SK-N-SH (cell line): ENCODE results near the gene GLYR1. TPM values are rescaled to one million over a fixed set of nuclear protein-coding genes. Genes with fewer than 3 reads are reported as not detected.

Source experiments
- CTCF ChIA-PET: fragments of 300-600, 350-600 bp; formaldehyde crosslinking; extraction: SDS; loops from one replicate; lab custom pipeline; 2021; lab: Yijun Ruan, JAX
- POLR2A ChIA-PET: fragments of 350-600 bp; sonication (Branson Sonifier 250); formaldehyde crosslinking; extraction: SDS; loops from one replicate; lab custom pipeline; 2020; ENCODE audit warnings: antibody characterized with exemption, inconsistent platforms; lab: Yijun Ruan, JAX
- DNase-seq: peaks from one replicate; pipeline ENCODE4 v3.0.0; 2012
- H2AFZ ChIP-seq: fragments of 200-600 bp; sonication (generic); 2 replicates; pipeline ENCODE4 v1.8.1; 2016; ENCODE audit warnings: antibody characterized with exemption, mild to moderate bottlenecking, low read depth
- H3F3A ChIP-seq: fragments of 200-600 bp; sonication (generic); replicated peaks from 2 replicates; pipeline ENCODE3; 2016; ENCODE audit warnings: antibody characterized with exemption, mild to moderate bottlenecking; ENCODE audit not compliant: insufficient read depth
- H3K27ac ChIP-seq, 2 experiments: fragments of 200-500 bp in 1 of 2; fragments of 200-600 bp in 1 of 2; sonication (Bioruptor generic) in 1 of 2; sonication (generic), shearing (Covaris generic) in 1 of 2; 2 replicates each; pipeline versions ENCODE4 v1.5.1 to v1.6.1; 2014 to 2016; ENCODE audit warnings: low read depth in 2 of 2, inconsistent platforms in 1 of 2, low read length in 1 of 2, mild to moderate bottlenecking in 1 of 2, mixed read lengths in 1 of 2
- H3K27me3 ChIP-seq: fragments of 200-600 bp; sonication (generic), shearing (Covaris generic); 2 replicates; pipeline ENCODE4 v1.6.1; 2016; ENCODE audit warnings: mixed run types; ENCODE audit not compliant: insufficient read depth
- H3K36me3 ChIP-seq, 2 experiments: fragments of 200-500 bp in 1 of 2; fragments of 200-600 bp in 1 of 2; sonication (Bioruptor generic) in 1 of 2; sonication (generic) in 1 of 2; replicated peaks in 1 of 2; 2 replicates each; pipeline versions ENCODE3 to v1.5.1; 2014 to 2016; ENCODE audit warnings: low read length in 1 of 2, mild to moderate bottlenecking in 1 of 2; ENCODE audit not compliant: insufficient read depth in 2 of 2, control insufficient read depth in 1 of 2
- H3K4me1 ChIP-seq, 2 experiments: fragments of 200-500 bp in 1 of 2; fragments of 200-600 bp in 1 of 2; sonication (Bioruptor generic) in 1 of 2; sonication (generic), shearing (Covaris generic) in 1 of 2; 2 replicates each; pipeline versions ENCODE4 v1.5.1 to v1.6.1; 2014 to 2016; ENCODE audit warnings: low read depth in 1 of 2, low read length in 1 of 2, mixed run types in 1 of 2; ENCODE audit not compliant: insufficient read depth in 2 of 2, control insufficient read depth in 1 of 2
- H3K4me2 ChIP-seq: fragments of 200-600 bp; sonication (generic), shearing (Covaris generic); 2 replicates; pipeline ENCODE4 v1.6.1; 2017; ENCODE audit warnings: mixed run types
- H3K4me3 ChIP-seq, 2 experiments: fragments of 200-500 bp in 1 of 2; fragments of 200-600 bp in 1 of 2; sonication (Bioruptor generic) in 1 of 2; sonication (generic), shearing (Covaris generic) in 1 of 2; 2 replicates each; pipeline versions ENCODE4 v1.5.1 to v1.8.1; 2014 to 2016; ENCODE audit warnings: low read depth in 2 of 2, inconsistent platforms in 1 of 2, low read length in 1 of 2, mild to moderate bottlenecking in 1 of 2, mixed read lengths in 1 of 2, moderate library complexity in 1 of 2
- H3K79me2 ChIP-seq: fragments of 200-600 bp; sonication (generic); 2 replicates; pipeline ENCODE4 v1.8.1; 2017; ENCODE audit warnings: mild to moderate bottlenecking; ENCODE audit not compliant: insufficient read depth
- H3K9ac ChIP-seq: fragments of 200-600 bp; sonication (generic); 2 replicates; pipeline ENCODE4 v1.6.1; 2017; ENCODE audit warnings: mixed run types
- H3K9me2 ChIP-seq: fragments of 200-600 bp; sonication (generic); 2 replicates; pipeline ENCODE4 v1.6.1; 2017; ENCODE audit warnings: mixed run types
- H3K9me3 ChIP-seq: fragments of 200-600 bp; sonication (generic); 2 replicates; pipeline ENCODE4 v1.6.1; 2017; ENCODE audit warnings: mixed run types, mild to moderate bottlenecking, moderate library complexity
- H4K20me1 ChIP-seq: fragments of 200-600 bp; sonication (generic); 2 replicates; pipeline ENCODE4 v1.6.1; 2017; ENCODE audit warnings: mild to moderate bottlenecking, mixed run types; ENCODE audit not compliant: insufficient read depth
- CTCF ChIP-seq: fragments of 200-600 bp; sonication (generic); IDR thresholded peaks from 2 replicates; pipeline ENCODE4 v1.6.1; 2017; ENCODE audit warnings: antibody characterized with exemption, mild to moderate bottlenecking, moderate library complexity
- EP300 ChIP-seq, 2 experiments: IDR thresholded peaks; 2 replicates each; pipeline versions ENCODE4 v1.4.0 to v1.6.1; 2012; ENCODE audit warnings: borderline replicate concordance in 1 of 2, low read depth in 1 of 2, low read length in 1 of 2
- FOXM1 ChIP-seq: IDR thresholded peaks from 2 replicates; pipeline ENCODE4 v1.4.0; 2012; ENCODE audit warnings: low read depth, mild to moderate bottlenecking
- GABPA ChIP-seq: IDR thresholded peaks from 2 replicates; pipeline ENCODE4 v1.4.0; 2012; ENCODE audit warnings: low read depth, mild to moderate bottlenecking
- JUND ChIP-seq: IDR thresholded peaks from 2 replicates; pipeline ENCODE4 v1.4.0; 2012
- MAX ChIP-seq: IDR thresholded peaks from 2 replicates; pipeline ENCODE4 v1.4.0; 2012; ENCODE audit warnings: low read depth
- REST ChIP-seq: IDR thresholded peaks from 2 replicates; pipeline ENCODE4 v1.6.1; 2012; ENCODE audit warnings: mild to moderate bottlenecking, low read depth, low read length, moderate library complexity
- WGBS: methylation state at CpG from one replicate; pipeline ENCODE4 v1.1.6; 2017; ENCODE audit warnings: low lambda C conversion rate; 5-methylcytosine and 5-hydroxymethylcytosine counted together
- polyA plus RNA-seq, 3 experiments: library from polyadenylated mRNA; depleted of rRNA; stranded (reverse); fragments of >200 nt; gene quantifications; 2 replicates each; pipeline ENCODE4 v1.2.3, GENCODE V29; 2012
- TF ChIP-seq, protein P1 (sequence below): IDR thresholded peaks from 2 replicates; pipeline ENCODE4 v1.4.0; 2012; ENCODE audit warnings: low read depth, borderline replicate concordance
- TF ChIP-seq, protein P2 (sequence below): IDR thresholded peaks from 2 replicates; pipeline ENCODE4; 2012

Gene GLYR1
- polyA plus RNA-seq, 1 of the 3 experiments (the other 2 are of a cell fraction) = 40.1 TPM

- Histone ChIP-seq H3K27me3 (no peaks in the 10 kb centered on the region), H3K9me3 (no peaks in the 10 kb centered on the region), H3K4me2 (no peak overlapping the region), H2AFZ (no peak overlapping the region), H3F3A (no peaks in the 10 kb centered on the region), H3K79me2 (peaks cover 67% of the 10 kb centered on the region), H3K9me2 (no peaks in the 10 kb centered on the region)
- ChIA-PET POLR2A (no interaction called here), CTCF (interaction anchor here (1.1 kb wide), 1 partner anchor 9 kb away, joined by 6 read pairs; no protein-coding TSS in a partner anchor)
- 94% methylated on average over 16 of the region's 17 CpGs for WGBS
- TF ChIP-seq, protein P1, sequence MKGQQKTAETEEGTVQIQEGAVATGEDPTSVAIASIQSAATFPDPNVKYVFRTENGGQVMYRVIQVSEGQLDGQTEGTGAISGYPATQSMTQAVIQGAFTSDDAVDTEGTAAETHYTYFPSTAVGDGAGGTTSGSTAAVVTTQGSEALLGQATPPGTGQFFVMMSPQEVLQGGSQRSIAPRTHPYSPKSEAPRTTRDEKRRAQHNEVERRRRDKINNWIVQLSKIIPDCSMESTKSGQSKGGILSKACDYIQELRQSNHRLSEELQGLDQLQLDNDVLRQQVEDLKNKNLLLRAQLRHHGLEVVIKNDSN = no peak
- TF ChIP-seq EP300 (IDR thresholded peaks at IDR 0.05; ENCODE audit: borderline replicate concordance in 1 of 2, low read depth in 1 of 2, low read length in 1 of 2) (no peak), GABPA (no peak), MAX (no peak), REST (no peak), FOXM1 (no peak), JUND (no peak), CTCF (no peak)
- TF ChIP-seq, protein P2, sequence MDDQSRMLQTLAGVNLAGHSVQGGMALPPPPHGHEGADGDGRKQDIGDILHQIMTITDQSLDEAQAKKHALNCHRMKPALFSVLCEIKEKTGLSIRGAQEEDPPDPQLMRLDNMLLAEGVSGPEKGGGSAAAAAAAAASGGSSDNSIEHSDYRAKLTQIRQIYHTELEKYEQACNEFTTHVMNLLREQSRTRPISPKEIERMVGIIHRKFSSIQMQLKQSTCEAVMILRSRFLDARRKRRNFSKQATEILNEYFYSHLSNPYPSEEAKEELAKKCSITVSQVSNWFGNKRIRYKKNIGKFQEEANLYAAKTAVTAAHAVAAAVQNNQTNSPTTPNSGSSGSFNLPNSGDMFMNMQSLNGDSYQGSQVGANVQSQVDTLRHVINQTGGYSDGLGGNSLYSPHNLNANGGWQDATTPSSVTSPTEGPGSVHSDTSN = no peak
- TF ChIP-seq, all 33 proteins: peak for 0
- Histone ChIP-seq H3K9ac (no peak overlapping the region), H3K36me3 (peaks cover 52 to 63% of the 10 kb centered on the region in 2 experiments), H4K20me1 (0 out of 2 replicates have a peak, but pooled peaks cover 1% of the 10 kb centered on the region), H3K27ac (peak overlapping the region in 1 of 2 experiments; percentile 35; a peak in 2 of 4 replicates), H3K4me1 (no peaks in the 10 kb centered on the region), H3K4me3 (no peak overlapping the region)
- DNase-seq = no peak
Observed at GRCh38 chr16:4859190-4859899, 12.3 kb upstream of the GLYR1 start.
